GM06990 (cell line): ENCODE measurements around the gene APOC3.

Experiments used
- DNase-seq: peaks from one replicate; pipeline ENCODE4 v3.0.0-alpha.2; 2011; ENCODE audit not compliant: insufficient read length; ENCODE audit errors: extremely low read depth
- H3K27me3 ChIP-seq: replicated peaks from 2 replicates; pipeline ENCODE4 v1.6.0; 2011; ENCODE audit warnings: low read length; ENCODE audit not compliant: control insufficient read depth, insufficient read depth
- H3K36me3 ChIP-seq: 2 replicates; pipeline ENCODE4 v1.5.1; 2011; ENCODE audit warnings: low read length; ENCODE audit not compliant: control insufficient read depth, insufficient read depth
- H3K4me3 ChIP-seq: replicated peaks from 2 replicates; pipeline ENCODE4 v1.5.1; 2011; ENCODE audit warnings: low read depth, mild to moderate bottlenecking, control low read depth, low read length
- TF ChIP-seq, protein P1 (sequence below): IDR thresholded peaks from 2 replicates; pipeline ENCODE4 v1.5.1; 2011; ENCODE audit warnings: low read length, control low read depth, mild to moderate bottlenecking, inconsistent platforms; ENCODE audit not compliant: insufficient read depth, poor library complexity, severe bottlenecking

The APOC3 gene

DNA sequence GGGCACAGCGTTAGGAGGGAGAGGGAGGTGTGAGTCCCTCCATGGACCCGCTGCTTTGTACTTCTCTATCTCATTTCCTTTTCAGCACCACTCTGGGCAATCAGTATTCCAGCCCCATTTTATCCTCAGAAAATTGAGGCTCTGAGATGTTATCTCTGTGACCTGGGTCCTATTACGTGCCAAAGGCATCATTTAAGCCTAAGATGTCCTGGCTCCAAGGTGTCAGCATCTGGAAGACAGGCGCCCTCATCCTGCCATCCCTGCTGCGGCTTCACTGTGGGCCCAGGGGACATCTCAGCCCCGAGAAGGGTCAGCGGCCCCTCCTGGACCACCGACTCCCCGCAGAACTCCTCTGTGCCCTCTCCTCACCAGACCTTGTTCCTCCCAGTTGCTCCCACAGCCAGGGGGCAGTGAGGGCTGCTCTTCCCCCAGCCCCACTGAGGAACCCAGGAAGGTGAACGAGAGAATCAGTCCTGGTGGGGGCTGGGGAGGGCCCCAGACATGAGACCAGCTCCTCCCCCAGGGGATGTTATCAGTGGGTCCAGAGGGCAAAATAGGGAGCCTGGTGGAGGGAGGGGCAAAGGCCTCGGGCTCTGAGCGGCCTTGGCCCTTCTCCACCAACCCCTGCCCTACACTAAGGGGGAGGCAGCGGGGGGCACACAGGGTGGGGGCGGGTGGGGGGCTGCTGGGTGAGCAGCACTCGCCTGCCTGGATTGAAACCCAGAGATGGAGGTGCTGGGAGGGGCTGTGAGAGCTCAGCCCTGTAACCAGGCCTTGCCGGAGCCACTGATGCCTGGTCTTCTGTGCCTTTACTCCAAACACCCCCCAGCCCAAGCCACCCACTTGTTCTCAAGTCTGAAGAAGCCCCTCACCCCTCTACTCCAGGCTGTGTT is 829 bp upstream of the APOC3 start:
- H3K27me3 ChIP-seq: no peaks in the 10 kb centered on the region
- H3K4me3 ChIP-seq: no peak overlapping the region
- TF ChIP-seq, protein P1, sequence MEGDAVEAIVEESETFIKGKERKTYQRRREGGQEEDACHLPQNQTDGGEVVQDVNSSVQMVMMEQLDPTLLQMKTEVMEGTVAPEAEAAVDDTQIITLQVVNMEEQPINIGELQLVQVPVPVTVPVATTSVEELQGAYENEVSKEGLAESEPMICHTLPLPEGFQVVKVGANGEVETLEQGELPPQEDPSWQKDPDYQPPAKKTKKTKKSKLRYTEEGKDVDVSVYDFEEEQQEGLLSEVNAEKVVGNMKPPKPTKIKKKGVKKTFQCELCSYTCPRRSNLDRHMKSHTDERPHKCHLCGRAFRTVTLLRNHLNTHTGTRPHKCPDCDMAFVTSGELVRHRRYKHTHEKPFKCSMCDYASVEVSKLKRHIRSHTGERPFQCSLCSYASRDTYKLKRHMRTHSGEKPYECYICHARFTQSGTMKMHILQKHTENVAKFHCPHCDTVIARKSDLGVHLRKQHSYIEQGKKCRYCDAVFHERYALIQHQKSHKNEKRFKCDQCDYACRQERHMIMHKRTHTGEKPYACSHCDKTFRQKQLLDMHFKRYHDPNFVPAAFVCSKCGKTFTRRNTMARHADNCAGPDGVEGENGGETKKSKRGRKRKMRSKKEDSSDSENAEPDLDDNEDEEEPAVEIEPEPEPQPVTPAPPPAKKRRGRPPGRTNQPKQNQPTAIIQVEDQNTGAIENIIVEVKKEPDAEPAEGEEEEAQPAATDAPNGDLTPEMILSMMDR: no peak
- H3K36me3 ChIP-seq: no peaks in the 10 kb centered on the region
- DNase-seq: no peak

DNA sequence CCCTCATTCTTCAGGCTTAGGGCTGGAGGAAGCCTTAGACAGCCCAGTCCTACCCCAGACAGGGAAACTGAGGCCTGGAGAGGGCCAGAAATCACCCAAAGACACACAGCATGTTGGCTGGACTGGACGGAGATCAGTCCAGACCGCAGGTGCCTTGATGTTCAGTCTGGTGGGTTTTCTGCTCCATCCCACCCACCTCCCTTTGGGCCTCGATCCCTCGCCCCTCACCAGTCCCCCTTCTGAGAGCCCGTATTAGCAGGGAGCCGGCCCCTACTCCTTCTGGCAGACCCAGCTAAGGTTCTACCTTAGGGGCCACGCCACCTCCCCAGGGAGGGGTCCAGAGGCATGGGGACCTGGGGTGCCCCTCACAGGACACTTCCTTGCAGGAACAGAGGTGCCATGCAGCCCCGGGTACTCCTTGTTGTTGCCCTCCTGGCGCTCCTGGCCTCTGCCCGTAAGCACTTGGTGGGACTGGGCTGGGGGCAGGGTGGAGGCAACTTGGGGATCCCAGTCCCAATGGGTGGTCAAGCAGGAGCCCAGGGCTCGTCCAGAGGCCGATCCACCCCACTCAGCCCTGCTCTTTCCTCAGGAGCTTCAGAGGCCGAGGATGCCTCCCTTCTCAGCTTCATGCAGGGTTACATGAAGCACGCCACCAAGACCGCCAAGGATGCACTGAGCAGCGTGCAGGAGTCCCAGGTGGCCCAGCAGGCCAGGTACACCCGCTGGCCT is 641 bp downstream of the APOC3 start:
- Histone ChIP-seq H3K4me3 (no peak overlapping the region), H3K36me3 (no peaks in the 10 kb centered on the region), H3K27me3 (no peaks in the 10 kb centered on the region)
- TF ChIP-seq, protein P1: no peak
- no peak for DNase-seq

DNA sequence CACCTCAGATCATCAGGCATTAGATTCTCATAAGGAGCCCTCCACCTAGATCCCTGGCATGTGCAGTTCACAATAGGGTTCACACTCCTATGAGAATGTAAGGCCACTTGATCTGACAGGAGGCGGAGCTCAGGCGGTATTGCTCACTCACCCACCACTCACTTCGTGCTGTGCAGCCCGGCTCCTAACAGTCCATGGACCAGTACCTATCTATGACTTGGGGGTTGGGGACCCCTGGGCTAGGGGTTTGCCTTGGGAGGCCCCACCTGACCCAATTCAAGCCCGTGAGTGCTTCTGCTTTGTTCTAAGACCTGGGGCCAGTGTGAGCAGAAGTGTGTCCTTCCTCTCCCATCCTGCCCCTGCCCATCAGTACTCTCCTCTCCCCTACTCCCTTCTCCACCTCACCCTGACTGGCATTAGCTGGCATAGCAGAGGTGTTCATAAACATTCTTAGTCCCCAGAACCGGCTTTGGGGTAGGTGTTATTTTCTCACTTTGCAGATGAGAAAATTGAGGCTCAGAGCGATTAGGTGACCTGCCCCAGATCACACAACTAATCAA is 2.2 kb downstream of the APOC3 start:
- DNase-seq: no peak
- no peak overlapping the region for H3K4me3 ChIP-seq
- no peaks in the 10 kb centered on the region for H3K36me3 ChIP-seq
- H3K27me3 ChIP-seq: no peaks in the 10 kb centered on the region
- TF ChIP-seq, protein P1: no peak

DNA sequence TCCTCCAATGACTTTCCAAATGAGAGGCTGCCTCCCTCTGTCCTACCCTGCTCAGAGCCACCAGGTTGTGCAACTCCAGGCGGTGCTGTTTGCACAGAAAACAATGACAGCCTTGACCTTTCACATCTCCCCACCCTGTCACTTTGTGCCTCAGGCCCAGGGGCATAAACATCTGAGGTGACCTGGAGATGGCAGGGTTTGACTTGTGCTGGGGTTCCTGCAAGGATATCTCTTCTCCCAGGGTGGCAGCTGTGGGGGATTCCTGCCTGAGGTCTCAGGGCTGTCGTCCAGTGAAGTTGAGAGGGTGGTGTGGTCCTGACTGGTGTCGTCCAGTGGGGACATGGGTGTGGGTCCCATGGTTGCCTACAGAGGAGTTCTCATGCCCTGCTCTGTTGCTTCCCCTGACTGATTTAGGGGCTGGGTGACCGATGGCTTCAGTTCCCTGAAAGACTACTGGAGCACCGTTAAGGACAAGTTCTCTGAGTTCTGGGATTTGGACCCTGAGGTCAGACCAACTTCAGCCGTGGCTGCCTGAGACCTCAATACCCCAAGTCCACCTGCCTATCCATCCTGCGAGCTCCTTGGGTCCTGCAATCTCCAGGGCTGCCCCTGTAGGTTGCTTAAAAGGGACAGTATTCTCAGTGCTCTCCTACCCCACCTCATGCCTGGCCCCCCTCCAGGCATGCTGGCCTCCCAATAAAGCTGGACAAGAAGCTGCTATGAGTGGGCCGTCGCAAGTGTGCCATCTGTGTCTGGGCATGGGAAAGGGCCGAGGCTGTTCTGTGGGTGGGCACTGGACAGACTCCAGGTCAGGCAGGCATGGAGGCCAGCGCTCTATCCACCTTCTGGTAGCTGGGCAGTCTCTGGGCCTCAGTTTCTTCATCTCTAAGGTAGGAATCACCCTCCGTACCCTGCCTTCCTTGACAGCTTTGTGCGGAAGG is 2.9 kb downstream of the APOC3 start:
- no peak for DNase-seq
- no peaks in the 10 kb centered on the region for H3K27me3 ChIP-seq
- TF ChIP-seq, protein P1: no peak
- no peak overlapping the region for H3K4me3 ChIP-seq
- H3K36me3 ChIP-seq: no peaks in the 10 kb centered on the region

DNA sequence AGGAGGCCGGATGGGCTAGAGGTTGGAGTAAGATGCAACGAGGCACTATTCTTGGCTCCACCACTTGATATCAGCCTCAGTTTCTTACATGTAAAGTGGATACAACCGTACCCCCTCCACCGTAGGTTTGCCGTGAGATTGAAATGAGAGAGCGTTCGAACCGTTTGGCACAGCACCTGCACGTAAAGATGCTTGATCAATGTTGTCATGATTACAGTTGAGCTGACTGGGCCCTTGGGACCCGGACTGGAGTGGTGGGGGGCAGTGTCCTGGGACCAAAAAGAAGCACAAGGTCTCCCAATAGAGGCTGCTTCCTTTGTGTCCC is 3.7 kb downstream of the APOC3 start:
- no peak for DNase-seq
- Histone ChIP-seq H3K36me3 (no peaks in the 10 kb centered on the region), H3K27me3 (no peaks in the 10 kb centered on the region), H3K4me3 (no peak overlapping the region)
- TF ChIP-seq, protein P1: no peak
